ENCODE data around the gene ACACB.

DNA sequence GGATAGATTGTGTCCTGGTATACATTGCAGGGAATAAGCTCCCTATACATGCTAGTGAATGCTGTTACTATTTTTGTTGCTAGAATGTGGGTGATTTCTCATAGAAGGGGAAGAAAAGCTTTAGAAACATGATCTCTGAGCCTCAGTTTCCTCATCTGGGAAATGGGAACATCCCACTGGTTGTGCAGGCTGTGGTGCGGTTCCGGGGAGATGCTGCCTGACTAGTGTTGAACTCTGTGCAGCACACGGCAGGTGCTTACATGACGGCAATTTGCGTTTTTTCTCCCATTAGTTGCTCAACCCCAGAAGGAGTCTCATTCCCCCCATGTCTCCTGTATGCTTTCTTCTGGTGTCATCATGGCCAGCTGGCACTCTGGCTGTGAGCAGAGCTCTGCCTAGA is 159.8 kb downstream of the ACACB start:
- TF ChIP-seq, protein P1, sequence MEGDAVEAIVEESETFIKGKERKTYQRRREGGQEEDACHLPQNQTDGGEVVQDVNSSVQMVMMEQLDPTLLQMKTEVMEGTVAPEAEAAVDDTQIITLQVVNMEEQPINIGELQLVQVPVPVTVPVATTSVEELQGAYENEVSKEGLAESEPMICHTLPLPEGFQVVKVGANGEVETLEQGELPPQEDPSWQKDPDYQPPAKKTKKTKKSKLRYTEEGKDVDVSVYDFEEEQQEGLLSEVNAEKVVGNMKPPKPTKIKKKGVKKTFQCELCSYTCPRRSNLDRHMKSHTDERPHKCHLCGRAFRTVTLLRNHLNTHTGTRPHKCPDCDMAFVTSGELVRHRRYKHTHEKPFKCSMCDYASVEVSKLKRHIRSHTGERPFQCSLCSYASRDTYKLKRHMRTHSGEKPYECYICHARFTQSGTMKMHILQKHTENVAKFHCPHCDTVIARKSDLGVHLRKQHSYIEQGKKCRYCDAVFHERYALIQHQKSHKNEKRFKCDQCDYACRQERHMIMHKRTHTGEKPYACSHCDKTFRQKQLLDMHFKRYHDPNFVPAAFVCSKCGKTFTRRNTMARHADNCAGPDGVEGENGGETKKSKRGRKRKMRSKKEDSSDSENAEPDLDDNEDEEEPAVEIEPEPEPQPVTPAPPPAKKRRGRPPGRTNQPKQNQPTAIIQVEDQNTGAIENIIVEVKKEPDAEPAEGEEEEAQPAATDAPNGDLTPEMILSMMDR (conservative IDR thresholded peaks at IDR 0.05) = no peak
- TF ChIP-seq ZFX (IDR thresholded peaks at IDR 0.05) = no peak
